GM21423 (cell line): Measurements from ENCODE around the gene ITK.

Experiments
- ATAC-seq: cut with Tn5 transposase; IDR thresholded peaks from one replicate; pipeline ENCODE4 v1.9.1; 2021; ENCODE audit warnings: mild to moderate bottlenecking, moderate library complexity; ENCODE audit not compliant: unreplicated experiment

Gene ITK

GRCh38 chr5:157303667-157304327 is 123.2 kb downstream of the ITK start:
- no peak for ATAC-seq
